ENCODE measurements around the gene OXSR1.
"Not testable (repeated sequence)": the region's sequence is repeated elsewhere in the genome, so short reads cannot be mapped to it uniquely, and the experiment has no call there.

Gene OXSR1

DNA sequence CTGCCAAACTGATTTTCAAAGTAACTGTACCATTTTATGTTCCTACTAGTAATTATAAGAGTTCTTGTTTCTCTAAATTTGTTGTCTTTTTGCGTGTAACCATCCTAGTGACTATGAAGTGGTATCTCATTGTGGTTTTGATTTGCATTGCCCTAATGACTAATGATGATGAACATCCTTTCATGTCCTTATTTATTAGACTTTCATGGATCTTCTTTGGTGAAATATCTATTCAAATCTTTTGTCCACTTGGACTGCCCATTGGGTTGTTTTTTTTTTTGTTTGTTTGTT is 3.6 kb downstream of the OXSR1 start:
- DNase-seq: no peak

DNA sequence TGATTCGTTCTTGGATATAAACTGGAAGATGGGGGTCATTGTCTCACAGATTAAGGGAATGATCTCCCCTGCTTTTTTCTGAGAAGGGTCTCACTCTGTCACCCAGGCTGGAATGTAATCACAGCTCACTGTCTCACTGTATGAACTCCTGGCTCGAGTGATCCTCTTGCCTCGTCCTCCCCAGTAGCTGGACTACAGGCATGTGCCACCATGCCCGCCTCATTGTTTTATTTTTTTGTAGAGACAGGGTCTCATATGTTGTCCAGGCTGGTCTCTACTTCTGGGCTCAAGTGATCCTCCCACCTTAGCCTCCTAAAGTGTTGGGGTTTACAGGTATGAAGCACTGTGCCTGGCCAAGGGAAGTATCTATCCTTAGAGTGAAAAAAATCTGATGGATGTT is 5.4 kb downstream of the OXSR1 start:
- no peak for DNase-seq

DNA sequence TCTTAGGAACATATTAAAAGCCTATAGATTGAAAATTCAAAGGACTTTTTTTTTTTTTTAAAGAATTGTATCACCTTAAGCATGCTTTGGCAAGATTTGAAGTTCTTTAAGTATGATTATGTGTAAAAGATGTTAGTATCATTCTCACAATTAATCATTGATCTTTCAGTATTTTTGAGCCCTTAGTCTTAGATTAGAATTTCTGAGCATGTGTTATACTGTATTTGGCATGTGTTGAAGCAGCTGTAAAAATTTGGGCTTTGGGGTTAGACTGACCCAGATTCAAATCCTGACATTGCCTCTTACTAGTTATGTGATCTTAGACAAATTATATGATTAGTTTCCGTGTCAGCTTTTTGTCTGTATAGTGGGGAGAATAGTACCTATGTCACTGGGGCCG is 6.3 kb downstream of the OXSR1 start:
- no peak for DNase-seq

DNA sequence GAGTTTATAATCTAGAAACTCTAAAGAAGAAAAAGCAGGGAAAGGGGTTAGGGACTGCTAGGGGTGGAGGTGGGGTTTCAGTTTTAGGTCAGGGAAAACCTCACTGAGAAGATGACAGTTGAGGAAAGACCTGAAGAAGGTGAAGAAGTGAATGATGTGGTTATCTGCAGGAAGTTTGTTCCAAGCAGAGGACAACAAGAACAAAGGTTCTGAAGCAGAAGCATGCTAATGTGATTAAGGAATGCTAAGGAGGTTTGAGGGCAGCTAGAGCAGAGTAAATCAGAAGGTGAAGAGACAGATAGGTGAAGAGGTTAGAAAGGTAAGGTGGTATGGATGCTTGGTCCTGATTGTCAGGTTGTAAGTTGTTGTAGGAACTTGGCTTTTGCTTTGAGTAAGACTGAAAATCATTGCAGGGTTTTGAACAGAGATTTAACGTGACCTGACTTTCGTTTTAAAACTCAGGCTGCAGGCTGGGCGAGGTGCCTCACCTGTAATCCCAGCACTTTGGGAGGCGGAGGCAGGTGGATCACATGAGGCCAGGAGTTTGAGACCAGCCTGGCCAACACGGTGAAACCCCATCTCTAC is 8.6 kb downstream of the OXSR1 start:
- DNase-seq: no peak

DNA sequence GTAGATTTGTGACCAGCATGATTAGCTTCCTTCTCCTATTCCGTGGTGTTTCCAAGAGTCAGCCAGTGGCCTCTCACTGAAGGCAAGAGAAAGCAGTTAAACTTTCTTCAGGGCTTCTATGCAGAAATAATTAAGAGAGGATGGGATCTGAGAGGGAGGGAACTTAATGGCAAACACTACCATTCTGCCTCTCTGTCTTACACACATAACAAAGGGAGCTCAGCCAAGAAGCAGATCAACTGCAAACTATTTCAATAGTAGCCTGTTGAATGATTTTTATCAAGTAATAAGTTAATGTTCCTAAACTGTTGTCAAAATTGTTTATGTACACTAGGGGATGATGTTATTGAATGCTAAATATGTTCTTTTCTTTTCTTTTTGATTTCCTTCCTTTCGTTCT is 11.8 kb downstream of the OXSR1 start:
- no peak for DNase-seq

DNA sequence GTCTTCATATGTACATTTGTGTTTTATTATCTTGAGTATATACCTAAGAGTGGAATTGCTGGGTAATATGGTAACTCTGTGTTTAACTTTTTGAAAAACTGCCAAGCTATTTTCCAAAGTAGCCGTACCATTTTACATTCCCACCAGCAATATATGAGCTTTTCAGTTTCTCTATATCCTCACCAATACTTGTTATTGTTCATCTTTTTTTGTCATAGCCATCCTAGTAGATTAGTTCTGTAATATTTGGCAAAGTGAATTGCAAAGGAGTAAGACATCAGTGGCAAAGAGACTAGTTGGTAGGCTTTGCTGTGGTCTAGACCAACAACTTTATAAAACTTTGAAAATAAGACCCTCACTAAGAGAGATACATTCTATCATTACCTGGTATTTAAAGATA is 21.4 kb downstream of the OXSR1 start:
- no peak for DNase-seq

DNA sequence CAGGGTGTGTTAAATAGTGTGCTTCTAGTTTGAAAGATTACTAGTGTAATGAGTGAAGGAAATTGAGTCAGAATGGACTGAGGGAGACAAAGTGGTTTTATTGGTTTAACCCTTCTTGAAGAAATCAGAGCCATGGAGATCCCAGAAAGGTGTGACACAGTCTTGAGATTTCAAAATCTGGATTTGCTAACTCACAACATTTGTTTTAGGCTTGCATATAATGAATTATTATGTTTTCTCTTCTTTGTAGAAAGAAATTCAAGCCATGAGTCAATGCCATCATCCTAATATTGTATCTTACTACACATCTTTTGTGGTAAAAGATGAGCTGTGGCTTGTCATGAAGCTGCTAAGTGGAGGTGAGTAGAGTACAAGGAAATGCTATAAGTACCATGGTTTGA is 25.1 kb downstream of the OXSR1 start:
- DNase-seq: no peak

DNA sequence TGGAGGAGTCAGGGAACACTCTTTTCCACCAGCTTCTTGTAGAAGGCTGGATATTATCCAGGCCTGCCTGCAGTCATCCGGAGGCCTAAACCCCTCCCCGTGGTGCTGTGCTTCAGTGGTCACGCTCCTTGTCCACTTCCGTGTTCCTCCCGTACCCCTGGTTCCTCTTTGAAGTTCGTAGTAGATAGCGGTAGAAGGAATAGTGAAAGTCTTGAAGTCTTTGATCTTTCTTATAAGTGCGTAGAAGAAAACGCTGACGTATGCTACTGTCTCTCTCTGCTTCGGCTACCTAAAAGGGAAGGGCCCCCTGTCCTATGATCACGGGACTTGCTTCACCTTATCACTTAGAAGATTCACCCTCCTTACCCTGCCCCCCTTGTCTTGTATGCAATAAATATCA is 37.6 kb downstream of the OXSR1 start:
- not testable (repeated sequence) for DNase-seq

DNA sequence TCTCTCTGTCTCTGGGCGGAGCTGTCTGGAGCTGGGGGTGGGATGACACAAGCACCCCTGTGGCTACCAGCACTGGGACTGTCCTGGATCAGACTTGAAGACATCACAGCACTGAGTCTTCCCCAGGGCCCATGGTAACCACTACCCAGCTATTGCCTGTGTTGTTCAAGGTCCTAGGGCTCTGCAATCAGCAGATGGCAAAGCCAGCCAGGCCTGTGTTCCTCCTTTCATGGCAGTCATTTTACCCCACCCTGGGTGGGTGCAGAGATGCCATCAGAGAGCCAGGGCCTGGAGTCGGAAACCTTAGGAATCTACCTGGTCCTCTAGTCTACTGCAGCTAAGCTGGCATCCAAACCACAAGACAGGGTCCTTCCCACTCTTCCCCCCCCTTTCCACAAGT is 38.4 kb downstream of the OXSR1 start:
- DNase-seq: no peak

DNA sequence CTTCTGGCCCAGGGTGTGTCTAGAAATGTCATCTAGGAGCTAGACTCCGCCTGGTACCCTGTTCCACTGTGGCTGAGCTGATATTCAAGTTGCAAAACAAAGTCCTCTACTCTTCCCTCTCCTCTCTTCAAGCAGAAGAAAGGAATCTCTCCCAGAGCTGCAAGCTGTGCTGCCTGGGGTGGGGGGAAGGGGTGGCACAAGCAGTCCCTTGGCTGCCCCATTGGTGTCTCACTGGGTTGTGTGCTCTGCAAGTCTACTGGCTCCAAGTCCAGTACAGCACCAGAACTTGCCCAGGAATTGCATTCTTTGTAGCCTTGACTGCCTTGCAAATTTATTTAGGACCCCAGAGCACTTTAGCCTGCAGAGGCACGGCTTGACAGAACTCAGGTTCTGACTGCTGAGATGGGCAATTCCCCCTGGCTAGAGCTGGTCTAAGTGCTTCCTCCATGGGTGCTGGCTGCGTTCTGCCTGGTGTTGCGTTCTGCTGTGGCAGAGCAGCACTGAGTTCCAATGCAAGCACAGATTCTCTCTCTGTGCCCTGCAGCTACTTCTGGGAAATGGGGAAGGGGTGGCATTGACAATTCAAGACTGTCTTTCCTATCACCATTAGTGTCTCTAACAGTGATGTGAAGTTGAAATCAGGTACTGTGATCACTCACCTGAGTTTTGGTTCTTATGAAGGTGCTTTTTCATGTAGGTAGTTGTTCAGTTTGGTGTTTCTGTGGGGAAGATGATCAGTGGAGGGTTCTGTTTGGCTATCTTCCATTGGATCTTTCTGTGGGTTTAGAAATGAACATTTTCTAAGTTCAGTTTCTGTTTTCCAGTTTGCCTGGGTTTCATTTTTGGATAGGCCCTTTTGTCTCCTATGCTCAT is 39.5 kb downstream of the OXSR1 start:
- no peak for DNase-seq

DNA sequence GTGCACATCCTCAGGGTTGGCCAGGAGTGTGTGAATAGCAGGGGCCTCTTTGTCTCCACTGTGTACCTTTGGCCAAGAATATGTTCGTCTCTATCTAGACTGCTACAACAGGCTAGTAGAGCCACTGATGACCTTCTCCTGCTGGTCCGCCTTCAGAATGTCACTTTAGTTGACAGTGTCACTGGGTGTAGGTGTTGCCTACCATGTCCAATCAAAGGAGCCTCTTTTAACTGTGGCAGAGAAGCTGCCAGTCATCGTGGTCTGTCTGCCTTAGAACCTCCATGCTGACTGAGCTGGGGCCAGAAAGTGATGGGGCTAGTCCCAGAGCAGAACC is 40.1 kb downstream of the OXSR1 start:
- DNase-seq: no peak

DNA sequence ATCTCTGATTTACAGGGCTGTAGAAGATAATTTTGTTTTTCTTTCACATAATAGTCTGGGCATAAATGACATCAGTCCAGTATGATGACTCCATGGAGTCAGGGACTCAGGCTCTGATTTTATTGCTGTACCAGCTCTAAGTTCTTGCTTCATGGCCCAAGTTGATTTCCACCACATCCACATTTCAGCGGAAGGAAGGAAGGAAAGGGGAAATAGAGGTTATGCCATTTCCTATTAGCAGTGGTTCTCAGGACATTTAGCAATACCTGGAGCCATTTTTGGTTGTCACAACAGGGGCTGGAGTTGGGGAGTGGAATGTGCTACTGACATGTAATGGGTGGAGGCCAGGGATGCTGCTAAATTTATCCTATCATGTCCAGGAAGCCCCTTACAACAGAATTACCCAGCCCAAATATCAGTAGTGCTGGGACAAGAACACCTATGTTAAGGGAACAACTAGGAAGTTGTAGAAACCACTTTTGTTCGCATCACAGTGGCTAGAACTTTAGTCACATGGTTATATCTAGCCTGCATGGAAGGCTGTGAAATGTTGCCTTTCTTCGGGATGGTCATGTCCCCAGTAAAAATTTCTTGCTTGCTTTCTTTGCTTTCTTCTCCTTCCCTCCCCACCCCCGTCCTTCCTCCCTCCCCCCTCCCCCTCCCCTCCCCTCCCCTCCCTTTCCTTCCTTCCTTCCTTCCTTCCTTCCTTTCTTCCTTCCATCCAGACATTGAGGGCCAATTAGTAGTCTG is 42.1 kb downstream of the OXSR1 start:
- DNase-seq: no peak

DNA sequence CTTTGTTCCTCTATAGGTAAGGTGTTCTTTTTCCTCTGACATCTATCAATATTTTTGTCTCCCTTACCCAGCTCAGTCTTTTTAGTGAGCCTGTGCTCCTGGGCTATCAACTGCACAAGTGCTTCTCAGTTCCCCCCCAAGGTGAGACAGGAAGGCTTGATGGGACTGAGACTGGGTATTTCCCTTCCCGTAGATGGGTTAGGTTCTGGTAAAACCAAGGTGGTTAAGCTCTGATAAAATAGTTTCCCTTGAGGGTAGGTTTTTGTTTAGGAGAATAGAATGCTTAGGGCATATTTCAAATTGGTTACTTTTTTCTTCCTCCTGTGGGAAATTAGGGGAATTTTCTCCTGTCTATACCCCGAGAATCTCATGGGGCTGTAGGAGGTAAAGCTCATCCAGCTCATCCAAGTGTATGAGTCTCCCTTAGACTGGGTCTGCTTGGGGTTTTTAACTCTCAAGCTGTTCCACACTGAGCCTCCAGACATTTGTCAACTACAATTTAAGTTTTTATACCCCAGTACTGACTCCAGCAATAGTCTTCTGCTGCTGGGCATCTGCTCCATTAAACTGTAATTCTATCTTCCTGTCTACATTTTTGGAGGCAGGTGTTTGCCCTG is 44.9 kb downstream of the OXSR1 start:
- DNase-seq: no peak

DNA sequence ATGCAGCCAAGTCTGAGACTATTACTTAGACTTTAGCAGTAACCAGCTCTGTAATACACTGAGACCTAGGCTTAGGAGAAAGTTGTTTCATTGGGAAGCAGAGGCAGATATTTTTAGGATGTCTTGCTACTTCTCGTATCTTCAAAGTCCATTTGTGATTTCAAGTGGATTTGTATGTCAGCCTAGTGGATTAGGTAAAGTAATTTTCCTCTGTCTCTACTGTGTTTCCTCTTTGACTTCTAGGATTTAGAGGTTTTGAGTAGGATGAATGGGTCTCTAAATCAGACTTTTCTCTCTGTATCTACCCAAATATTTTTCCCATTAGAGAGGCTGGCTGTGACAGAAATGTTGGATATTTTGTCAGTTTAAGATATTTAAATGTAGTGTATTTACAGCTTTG is 46.8 kb downstream of the OXSR1 start:
- no peak for DNase-seq

DNA sequence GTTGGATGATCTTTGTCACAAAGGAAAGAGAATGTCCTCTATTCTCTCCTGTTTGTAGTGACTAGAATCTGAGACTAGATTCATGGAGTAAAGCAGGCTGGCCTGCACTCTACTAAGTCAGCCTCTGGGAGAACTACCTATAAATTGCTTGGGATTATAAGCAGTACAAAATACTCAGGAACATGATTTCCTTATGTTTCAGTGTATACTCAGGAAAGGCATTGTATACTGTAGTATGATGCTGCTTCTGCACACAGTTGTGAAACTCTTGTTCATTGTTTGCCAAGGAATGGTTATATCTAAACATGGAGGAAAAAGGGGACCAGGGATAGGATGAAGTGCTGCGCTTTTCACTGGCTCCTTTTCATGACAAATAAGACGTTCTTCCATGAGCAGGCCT is 49.2 kb downstream of the OXSR1 start:
- no peak for DNase-seq

DNA sequence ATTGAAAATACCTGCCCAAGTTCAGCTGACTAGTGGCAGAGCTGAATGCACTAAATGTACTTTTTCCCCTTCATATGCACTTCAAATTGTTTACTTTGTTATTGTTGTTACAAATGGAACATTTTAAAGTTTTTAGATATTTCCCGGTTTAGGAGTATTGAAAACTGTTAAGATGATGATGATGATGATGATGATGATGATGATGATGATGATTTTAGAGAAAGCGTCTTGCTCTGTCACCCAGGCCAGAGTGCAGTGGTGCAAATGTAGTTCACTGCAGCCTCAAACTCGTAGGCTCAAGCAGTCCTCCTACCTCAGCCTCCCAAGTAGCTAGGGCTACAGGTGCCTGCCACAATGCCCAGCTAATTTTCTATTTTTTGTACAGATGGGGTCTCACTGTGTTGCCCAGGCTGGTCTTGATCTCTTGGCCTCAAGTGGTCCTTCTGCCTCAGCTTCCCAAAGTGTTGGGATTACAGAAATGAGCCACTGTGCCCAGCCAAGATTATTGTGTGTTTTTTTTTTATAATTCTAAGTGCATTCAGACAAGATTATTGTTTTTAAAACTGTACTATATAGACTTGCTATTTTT is 54.4 kb downstream of the OXSR1 start:
- no peak for DNase-seq

DNA sequence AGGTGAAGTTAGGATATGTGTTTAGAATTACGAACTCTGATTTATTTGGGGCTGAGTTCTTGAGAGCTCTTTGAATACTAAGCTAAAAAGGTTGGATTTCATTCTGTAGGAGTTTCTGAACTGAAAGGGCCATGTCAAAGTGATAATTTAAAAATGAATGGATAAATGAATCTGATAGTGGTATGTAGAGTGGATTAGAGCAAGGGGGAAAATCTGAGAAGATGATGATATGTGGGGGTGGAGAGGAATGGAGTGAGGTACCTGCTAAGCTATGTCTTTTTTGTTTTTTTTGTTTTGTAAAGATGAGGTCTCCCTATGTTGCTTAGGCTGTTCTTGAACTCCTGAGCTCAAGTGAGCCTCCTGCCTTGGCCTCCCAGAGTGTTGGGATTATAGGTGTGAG is 55.7 kb downstream of the OXSR1 start:
- DNase-seq: no peak

DNA sequence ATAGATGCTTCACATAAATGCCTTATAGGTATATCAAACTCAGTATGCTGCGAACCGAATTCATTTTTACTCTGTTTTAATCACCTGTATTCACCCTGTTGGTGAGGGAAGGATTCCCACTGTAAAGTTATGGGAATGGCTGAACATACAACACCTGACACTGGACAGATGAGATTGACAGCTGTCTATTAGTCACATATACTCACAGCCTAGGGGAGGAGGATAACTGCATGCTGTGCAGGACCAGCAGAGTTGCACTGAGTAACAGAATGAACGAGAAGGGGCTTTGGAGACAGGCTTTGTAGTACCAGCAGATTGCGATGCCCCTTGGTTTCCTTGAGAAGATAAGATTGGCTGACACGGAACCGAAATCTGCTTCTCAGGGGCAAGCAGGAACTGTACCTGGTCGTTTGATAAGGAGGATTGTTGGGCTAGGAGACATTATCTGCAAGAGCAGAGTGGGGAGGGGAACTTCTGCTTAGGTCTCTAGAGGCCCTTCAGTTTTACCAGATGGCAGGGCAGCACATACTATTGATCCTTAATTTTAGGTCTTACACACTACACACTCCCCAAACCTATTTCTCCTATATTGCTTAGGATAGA is 56.8 kb downstream of the OXSR1 start:
- no peak for DNase-seq

DNA sequence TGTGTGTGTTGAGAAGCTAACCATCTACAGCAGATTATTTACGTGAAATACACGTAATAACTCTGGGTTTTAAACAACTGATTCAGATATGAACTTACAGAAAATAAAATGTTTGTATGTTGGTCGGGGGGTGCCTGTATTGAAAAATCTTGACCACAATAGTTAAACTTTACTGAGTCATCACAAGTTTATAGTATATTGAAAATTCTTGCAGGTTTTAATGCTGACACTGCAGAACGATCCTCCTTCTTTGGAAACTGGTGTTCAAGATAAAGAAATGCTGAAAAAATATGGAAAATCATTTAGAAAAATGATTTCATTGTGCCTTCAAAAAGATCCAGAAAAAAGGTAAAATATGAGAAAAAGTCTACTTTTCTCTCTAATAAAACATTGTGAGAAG is 59.0 kb downstream of the OXSR1 start:
- no peak for DNase-seq

DNA sequence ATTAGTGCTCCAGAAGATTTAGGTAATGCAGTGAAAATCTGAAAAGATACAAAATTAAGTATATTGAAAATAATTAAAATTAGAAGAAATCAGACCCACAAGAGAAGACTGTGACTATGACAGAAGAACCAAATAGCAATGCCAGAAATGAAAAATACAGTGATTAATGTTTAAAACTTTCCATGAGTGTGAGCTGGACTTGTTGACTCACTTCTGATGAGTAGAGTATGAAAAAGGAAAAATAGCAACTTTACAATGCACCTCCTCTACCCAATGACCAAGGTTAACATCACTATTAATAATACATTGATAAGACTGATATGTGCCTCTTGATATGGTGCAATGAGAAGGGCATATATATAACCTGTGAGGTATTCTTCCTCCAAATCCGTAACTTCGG is 60.9 kb downstream of the OXSR1 start:
- DNase-seq: no peak

DNA sequence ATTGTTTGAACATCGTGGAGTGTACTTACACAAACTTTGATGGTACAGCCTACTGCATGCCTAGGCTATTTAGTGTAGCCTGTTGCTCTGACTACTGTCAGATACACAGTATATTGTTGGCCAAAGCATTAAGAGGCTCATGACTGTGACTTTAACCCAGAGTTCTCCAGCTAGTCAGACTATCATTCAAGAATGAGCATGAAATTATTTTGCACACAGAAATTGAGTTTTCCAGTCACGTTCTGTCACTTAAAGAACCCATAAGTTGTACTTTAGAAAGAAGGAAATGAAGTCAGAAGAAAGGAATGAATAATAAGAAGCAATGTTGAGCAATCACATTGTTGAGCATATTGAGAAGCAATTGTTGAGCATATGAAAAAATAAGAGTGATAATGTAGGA is 62.7 kb downstream of the OXSR1 start:
- DNase-seq: no peak

DNA sequence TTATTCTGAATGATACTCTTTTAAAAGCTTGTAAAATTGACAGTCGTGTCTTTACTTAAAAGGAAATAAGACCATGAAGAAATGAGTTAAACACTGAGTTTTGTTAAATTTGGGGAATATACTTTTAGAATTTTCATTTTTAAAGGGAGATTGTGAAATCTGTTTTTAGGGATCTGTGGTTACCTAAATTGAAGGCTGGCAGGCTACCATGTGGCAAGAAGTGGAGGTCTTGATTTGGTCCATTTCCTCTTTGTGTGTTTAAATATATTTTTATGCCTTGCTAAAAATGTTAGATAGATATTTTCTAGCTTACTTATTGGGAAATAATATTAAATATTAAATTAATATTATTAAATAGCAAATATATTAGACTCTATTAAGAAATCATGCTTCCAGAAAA is 63.7 kb downstream of the OXSR1 start:
- DNase-seq: no peak

DNA sequence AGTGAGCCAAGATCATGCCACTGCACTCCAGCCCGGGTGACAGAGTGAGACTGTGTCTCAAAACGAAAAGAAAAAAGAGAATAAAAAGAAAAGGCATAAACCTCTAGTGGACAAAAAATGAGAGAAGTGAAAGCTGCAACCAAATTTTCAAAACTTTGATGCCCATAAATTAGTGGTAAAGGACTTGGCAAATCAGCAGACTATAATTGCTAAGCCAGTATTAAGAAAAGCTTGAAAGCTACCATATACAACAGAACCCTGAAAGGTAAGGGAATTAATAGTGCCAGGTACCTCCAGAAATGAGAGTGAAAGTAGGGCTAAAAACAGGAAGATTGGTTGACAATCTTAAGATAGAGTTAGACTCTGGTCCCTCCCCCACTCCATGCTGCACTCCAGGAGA is 67.4 kb downstream of the OXSR1 start:
- no peak for DNase-seq

Data from NCI-H2029 (cell line).